NCI-H1417 (cell line): Measurements from ENCODE around the gene GSK3A.

Experiments used
- DNase-seq, 3 experiments: peaks; one replicate each; lab custom pipeline; 2025; lab: John Stamatoyannopoulos, UW

Gene GSK3A

DNA sequence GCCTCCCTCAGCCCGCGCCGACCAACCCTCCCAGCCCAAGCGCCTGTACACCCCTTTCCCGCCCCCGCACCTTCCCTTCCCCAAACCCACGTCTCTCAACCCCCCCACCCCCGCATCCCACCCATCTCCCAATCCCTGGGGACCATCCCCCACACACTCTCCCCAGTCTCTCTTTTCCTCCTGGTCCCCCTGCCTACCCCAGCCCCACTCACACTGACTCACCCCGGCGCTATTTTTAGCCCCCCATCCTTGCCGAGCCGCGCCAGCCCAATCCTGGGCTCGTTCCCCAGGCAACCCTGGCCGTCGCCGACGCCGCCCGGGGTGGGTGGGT, 38.4 kb upstream of the GSK3A start:
- peak in 1 of 3 experiments; percentile 89 for DNase-seq

DNA sequence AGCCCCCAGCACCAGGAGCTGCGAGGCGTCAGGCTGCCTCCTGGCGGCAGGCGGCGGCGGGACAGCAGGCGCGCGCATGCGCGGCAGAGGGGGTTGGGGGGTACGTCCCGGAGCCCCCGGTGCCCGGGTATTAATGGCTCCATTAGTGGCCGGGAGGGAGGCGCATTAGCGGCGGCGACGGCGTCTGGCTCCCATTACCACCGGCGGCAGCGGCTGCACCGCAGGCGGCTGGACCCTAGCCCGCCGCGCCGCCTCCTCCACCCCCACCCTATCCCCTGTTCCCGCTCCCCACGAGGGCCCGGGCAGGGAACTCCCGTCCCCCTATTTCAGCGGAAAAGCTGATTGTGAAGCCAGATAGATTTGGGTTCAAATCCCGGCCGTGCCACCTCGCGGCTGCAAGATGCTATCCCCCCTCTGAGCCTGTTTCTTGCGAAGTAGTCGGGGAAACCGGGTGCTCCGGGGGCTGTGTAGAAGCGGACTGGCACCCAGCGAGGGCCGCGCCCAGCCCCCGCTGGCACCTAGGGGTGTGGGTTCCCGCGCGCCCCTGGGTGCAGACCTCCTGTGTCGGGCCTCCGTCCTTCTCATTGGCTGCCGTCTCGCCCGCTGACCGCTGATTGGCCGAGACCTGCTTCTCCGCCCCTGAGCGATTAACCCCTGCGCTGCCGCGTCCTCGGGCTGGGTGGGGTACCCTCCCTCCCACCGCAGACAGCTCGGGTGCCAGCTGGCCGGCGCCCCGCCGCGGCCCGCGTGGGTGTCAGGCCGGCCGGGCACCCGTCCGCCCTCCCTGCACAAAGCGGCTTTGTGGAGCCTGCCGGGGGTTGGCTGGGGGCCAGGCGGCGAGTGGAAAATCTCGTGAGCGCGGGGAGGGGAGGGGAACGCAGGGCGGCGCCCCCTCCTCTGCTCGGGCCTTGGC, 37.8 kb upstream of the GSK3A start:
- DNase-seq: peak; percentile 93 to 97 (median 95)

DNA sequence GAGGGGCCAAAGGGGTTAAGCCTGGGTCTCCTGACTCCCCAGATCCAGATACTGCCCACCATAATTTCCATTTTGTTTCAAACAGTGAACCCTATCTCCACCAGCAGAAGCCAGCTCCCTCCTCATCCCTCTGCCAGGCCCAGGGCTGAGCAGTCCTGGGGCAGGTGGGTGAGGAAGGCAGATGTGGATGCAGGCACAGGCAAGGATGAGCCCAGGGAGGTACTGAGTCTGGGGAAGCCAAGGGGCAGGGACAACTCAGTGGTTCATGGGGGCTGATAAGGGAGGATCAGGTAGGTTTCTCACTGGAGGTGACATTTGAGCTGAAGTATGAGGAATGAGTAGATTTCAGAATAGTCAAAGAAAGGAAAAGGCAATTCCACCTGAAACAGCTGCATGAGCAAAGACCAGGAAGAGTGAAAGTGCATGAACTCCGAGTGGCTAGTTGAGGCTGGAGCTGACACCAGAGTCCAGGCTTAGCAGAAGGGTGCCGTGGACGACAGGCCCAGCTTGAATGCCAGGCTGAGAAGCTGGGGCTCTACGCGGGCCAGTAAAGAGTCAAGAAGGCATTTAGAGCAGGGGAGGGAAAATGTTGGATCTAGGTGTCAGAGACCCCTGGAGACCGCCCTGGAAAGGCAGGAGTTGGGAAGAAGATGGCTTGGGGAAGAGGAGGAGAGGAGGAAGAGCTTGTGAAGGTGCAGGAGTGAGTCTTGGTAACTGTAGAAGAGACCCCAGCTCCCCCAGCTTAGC, 36.9 kb upstream of the GSK3A start:
- DNase-seq: no peak

DNA sequence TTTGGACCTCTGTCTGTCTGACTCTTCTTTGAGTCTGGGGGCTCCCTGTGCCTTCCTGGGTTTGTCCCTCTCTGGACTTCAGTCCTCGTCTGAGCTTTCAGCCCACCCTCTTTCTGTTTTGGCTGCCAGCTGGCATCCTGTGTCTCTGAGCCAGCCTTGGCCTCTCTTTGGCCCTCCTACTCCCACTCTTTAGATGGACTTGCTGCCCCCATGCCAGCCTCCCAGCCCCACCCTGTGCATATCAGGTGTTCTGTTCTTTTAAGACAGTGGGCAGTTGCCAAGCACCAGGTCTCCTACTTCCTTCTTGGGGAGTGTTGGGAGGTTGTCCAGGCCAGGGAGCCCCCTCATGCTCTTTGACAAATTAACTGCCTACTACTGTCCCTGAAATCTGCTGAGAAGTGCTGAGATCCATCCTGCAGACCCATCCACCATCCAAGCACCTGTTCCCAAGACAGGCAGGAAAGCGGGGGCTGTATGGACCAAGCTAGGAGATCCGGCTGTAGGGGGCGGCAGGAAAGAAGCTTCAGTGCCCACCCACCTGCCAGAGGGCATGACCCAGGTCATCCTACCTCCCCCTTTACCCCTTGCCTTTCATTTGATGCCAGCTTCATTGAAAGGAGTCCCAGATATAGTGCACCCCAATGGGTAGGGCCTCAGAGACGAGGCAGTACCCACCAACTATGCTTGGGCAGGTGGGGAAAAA, 36.2 kb upstream of the GSK3A start:
- DNase-seq: no peak

DNA sequence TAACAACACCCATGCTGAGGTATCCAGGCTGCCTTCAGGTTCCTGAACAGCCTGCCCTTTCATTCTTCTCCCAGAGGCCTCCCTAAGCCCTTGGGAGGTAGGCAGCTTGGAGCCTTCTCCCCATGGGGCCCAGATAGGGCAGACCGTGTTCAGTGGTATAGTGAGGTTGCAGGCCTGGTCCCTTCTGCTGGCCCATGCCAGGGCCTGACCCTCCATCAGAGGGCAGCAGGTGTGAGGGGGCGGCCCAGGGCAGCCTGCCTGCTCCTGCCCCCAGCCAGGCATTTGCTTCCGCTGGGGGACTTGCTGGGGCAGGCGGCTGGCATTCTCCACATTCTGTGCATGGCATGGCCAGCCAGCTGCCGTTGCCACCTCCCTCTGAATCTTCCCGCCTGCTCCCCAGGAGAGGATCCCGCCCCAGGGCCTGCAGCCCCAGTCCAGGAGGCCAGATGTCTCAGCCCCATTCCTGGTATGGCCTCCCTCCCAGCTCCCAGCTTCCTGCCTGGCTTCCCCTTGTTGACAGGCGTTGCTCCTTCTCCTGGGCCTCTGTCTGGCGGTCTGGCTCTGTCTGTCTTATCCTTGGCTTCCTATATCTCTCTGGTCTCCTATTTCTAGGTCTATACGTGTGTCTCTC, 35.5 kb upstream of the GSK3A start:
- DNase-seq: peak in 2 of 3 experiments; percentile 21 to 25

DNA sequence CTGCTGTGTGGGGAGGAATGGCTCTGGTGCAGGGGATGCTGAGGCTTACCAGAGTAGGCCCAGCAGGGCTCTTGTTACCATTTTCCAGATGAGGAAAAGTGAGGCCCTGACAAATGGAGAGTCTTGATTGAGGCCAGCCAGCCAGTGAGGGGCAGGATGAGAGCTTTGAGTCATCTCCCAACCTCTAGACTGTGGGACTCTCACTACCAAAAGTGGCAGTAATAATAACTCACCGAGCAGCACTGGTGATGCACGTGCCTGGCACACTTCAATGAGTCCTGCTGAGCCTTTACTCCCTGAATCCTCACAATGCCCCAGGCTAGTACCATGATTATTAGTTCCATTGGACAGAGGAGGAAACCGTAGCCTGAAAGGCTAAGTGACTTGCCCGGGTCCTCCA, 34.4 kb upstream of the GSK3A start:
- no peak for DNase-seq

DNA sequence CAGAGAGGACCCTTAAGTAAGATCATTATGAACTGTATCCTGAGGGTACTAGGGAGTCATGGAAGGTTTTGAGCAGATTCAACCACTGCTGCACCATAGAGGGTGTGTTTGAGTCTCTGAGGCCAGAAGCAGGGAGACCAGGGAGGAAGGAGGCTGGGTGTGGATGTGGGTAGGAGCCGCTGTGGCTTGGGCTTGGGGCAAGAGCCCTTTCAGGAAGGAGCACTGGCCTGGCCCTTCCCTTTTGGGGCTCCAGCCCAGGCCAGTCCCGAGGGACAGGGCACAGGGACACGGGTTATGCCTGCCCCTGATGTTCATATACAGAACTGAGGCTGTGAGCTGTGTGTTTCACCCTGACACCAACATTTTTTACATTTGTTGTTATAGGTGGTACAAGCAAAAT, 33.9 kb upstream of the GSK3A start:
- no peak for DNase-seq

DNA sequence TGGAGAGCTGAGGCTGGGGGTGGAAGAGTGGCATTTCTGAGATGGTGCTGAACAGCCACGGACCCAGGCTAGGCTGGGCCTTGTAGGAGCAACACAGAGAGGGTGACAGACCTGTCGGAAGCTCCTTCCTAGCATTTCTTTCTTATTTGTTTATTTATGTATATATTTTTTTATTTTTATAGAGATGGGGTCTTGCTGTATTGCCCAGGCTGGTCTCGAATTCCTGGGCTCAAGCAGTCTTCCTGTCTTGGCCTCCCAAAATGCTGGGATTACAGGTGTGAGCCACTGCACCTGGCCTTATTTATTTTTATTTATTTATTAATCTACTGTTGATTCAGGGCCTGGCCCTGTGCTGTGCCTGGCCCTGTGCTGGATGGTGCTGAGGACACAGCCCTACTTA, 33.1 kb upstream of the GSK3A start:
- no peak for DNase-seq

DNA sequence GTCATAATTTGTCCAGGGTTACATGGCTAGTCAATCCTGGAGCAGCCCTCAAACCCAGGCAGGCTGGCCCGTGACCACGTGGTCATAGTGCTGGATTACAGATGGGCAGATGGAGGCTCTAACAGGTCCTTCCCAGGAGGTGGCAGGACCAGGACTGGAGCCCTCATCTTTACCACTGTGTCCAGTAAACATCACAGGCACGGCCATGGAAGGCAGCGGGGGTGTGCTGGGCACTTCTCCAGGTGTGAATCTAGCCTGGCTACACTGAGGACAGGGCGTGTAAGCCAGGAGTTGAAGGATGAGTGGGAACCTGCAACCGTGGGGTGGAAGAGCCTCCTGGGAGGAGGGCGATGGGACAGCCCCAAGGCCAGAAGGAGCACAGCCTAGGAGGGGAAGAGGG, 32.7 kb upstream of the GSK3A start:
- no peak for DNase-seq

DNA sequence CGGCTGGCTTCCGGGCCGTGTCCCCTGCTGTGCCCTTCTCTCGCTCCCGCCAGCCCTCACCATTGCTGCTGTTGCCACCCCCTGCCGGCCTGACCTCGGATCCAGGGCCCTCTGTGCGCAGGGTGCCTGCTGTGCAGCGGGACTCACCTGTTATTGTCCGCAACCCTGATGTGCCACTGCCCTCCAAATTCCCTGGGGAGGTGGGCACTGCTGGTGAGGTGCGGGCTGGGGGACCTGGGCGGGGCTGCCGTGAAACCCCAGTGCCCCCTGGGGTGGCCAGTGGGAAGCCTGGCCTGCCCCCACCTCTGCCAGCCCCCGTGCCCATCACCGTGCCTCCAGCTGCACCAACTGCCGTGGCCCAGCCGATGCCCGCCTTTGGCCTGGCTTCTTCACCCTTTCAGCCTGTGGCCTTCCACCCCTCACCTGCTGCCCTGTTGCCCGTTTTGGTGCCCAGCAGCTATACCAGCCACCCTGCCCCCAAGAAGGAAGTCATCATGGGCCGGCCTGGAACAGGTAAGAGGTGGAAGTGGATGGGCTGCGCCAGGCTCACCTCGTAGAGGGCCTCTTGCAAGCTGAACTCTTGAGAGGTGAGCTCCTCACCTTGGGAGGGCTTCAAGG, 31.8 kb upstream of the GSK3A start:
- no peak for DNase-seq

DNA sequence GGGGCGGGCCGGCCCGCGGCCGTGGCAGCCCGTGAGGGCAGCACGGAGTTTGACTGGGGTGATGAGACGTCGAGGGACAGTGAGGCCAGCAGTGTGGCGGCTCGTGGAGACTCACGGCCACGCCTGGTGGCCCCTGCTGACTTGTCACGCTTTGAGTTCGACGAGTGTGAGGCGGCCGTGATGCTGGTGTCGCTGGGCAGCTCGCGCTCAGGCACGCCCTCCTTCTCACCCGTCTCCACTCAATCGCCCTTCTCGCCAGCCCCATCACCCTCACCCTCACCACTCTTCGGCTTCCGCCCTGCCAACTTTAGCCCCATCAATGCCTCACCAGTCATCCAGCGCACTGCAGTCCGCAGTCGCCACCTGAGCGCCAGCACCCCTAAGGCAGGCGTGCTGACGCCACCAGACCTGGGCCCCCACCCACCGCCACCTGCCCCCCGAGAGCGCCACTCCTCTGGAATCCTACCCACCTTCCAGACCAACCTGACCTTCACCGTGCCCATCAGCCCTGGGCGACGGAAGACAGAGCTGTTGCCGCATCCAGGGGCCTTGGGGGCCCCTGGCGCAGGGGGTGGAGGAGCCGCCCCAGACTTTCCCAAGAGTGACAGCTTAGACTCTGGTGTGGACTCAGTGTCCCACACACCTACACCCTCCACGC, 31.1 kb upstream of the GSK3A start:
- no peak for DNase-seq

DNA sequence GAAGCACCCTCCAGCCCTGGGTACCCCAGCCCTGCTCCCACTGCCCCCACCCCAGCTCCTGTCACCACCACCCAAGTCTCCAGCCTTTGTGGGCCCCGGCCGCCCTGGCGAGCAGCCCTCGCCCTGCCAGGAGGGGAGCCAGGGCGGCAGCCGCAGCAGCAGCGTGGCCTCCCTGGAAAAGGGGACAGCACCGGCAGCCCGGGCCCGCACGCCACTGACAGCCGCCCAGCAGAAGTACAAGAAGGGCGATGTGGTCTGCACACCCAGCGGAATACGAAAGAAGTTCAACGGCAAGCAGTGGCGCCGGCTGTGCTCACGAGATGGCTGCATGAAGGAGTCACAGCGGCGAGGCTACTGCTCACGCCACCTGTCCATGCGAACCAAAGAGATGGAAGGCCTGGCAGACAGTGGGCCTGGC, 30.6 kb upstream of the GSK3A start:
- no peak for DNase-seq

DNA sequence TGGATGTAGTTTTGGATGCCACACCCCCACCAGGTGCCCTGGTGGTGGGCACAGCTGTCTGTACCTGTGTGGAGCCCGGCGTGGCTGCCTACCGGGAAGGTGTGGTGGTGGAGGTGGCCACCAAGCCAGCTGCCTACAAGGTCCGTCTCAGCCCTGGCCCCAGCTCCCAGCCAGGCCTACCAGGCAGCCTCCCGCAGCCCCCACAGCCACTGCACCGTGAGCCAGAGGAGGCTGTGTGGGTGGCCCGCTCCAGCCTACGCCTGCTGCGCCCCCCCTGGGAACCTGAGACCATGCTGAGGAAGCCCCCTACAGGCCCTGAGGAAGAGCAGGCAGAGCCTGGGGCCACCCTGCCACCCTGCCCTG, 30.1 kb upstream of the GSK3A start:
- no peak for DNase-seq

DNA sequence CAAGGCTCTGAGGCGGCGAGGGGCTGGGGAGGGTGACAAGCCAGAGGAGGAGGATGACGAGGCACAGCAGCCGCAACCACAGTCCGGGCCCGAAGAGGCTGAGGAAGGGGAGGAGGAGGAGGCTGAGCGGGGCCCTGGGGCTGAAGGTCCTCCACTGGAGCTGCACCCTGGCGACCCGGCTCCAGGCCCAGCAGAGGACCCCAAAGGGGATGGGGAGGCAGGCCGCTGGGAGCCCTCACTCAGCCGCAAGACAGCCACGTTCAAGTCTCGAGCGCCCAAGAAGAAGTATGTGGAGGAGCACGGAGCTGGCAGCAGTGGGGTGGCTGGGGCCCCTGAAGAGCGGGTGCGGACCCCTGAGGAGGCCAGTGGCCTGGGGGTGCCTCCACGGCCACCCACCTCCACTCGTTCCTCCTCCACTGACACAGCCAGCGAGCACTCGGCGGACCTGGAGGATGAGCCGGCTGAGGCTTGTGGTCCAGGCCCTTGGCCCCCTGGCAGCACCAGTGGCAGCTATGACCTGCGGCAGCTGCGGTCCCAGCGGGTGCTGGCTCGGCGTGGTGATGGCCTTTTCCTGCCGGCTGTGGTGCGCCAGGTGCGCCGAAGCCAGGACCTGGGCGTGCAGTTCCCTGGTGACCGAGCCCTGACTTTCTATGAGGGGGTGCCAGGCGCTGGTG, 29.6 kb upstream of the GSK3A start:
- no peak for DNase-seq

DNA sequence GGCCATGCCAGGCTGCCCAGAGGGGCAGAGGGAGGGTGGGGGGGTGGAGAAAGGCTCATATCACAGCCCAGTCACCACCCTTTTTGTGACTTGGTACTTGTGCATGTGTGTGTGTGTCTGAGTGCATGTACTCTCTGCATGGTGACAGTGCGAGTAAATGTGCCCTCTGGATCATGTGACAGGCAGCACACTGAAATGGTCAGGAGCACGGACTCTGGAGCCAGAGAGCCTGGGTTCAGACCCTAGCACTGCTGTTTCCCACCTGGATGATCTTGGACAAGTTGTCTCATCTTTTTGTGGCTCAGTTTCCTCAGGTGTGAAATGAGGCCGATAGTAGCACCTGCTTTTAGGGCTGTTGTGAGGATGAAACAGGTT, 28.6 kb upstream of the GSK3A start:
- DNase-seq: peak in 1 of 3 experiments; percentile 27

DNA sequence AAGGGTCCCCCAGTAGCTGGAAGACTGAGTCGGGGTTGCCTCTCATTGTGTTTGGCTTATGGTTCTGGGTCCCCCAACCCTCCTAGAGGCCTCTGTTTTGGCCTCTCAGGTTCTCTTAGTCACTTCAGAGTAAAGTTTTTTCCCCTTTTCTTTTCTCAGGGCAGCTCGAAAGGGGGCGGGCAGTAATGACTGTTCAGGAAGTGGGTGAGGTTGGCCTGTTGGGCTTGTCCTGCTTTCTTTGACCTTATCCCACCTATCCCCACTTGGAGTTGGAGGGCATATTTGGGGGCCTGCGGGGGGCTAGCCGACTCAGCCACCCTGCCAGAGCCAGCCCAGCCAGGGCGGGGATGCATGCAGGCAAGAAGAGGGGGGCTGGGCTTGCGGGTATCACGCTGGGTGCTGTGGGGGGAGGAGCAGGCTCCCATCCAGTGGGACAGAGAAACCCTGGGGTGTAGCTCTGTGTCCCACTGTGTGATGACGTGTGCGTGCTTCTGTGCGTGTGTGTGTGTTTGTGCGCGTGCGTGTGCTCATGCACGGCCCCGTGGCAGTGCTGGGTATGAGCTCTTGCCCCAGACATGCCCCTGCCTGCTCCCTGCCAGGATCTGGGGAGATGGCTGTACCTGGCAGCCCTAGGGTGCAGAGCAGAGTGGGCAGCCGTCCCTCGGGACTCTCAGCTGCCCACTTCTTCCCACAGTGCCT, 28.1 kb upstream of the GSK3A start:
- peak in 2 of 3 experiments; percentile 35 to 53 for DNase-seq

DNA sequence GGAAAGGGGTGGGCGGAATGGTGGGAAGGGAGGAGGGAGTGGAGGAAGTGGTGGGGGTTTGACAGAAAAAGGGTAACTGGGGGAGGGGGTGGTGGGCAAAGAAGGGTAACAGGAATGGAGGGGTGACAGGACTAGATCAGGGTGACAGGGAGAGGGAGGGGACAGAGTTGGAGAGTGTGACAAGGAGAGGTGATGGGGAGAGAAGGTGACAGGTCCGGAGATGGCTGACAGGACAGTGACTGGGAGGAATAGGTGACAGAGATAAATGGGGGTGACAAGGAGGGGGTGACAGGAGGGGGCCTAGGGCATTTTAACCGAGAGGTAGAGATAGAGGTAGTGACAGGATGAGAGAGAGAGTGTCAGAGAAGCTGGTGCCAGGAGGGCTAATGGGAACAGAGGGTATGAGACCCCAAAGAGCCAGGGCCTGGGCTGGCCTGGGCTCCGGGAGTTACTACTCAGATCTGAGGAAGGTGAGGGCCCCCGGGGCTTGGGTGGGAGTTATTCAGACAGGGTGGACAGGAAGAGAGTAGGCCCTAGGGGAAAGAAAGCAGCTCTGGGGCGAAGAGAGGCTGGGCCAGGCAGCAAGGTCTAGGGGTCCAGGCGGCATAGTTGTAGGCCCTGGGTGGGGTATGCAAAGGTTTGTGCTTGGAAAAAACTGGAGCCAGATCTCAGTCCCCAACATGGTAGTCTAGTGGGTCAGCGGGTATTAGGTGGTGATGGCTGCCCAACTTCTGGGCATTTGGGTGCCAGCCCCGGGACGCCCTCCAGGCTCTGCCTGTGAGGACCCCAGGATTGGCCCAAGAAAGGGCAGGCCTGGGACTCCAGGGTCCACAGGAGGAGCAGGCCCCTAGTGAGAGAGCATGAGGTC, 27.3 kb upstream of the GSK3A start:
- DNase-seq: no peak

DNA sequence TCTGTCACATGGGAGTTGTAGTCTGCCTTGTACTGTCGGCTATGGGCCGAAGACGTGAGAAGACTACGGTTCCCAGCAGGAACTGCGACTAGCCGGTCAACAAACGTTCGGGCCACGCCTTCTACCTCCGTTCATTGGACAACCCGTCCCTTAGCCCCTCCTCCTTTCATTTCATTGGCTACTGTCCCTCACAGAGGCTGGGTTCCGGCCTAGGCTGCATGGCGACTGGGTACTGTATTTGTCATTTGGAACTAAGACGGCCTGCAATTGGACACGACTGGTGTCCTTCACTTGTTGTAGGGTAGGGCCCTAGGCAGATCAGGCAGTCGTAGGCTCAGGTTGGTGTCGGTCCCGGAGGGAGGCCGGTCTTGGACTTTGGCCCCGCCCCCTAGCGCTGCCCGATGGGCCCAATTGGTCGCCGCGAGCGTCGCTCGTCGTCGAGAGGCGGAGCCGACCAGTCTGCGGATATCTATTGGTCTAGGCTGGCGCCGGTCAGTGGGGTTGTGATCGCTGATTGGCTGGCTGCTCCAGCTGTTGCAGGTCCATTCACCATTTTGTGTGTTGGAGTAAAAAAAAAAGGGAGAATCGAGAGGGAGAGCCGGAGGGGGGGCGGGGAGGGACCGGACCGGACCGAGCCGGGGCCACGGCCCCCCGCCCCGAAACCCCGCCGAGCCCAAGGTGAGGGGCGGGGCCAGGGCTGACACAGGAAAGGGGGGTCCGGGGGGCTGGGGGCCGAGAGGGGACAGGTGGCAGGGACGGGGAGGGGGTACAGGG, 26.5 kb upstream of the GSK3A start, which contains the start of gene CIC:
TSS of gene CIC (plus strand) at position 549 of the 774 bp plus-strand sequence. CDS start 2,532 bp downstream, outside the sequence.
- DNase-seq: peak; percentile 99 to 100 (median 100)
